ENCODE results near the gene S1PR2. TPM values are rescaled to one million over a fixed set of nuclear protein-coding genes. Genes with fewer than 3 reads are reported as not detected.

S1PR2 gene
- total RNA-seq, 4 donors from 2014 or later = 1.6 to 6.1 (median 3.3) TPM

DNA sequence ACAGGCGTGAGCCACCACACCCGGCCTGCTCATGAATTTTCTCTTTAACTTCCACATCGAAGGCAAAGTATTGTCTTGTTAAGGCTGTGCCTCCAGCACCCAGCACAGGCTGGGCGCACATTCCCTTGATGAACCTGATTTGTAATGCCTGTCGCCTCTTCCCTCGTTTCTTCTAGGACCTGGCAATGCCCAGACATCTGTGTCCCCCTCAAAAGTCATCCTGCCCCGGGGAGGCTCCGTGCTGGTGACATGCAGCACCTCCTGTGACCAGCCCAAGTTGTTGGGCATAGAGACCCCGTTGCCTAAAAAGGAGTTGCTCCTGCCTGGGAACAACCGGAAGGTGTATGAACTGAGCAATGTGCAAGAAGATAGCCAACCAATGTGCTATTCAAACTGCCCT lies 43.5 kb upstream of the S1PR2 start:
- DNase-seq = no peak
- TF ChIP-seq, protein P1, sequence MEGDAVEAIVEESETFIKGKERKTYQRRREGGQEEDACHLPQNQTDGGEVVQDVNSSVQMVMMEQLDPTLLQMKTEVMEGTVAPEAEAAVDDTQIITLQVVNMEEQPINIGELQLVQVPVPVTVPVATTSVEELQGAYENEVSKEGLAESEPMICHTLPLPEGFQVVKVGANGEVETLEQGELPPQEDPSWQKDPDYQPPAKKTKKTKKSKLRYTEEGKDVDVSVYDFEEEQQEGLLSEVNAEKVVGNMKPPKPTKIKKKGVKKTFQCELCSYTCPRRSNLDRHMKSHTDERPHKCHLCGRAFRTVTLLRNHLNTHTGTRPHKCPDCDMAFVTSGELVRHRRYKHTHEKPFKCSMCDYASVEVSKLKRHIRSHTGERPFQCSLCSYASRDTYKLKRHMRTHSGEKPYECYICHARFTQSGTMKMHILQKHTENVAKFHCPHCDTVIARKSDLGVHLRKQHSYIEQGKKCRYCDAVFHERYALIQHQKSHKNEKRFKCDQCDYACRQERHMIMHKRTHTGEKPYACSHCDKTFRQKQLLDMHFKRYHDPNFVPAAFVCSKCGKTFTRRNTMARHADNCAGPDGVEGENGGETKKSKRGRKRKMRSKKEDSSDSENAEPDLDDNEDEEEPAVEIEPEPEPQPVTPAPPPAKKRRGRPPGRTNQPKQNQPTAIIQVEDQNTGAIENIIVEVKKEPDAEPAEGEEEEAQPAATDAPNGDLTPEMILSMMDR (IDR thresholded peaks at IDR 0.05) = no peak
- TF ChIP-seq POLR2A (IDR thresholded peaks at IDR 0.05) = no peak
- peaks cover 18 to 54% (median 20%) of the 10 kb centered on the region in 3 donors for H3K4me1 ChIP-seq
- WGBS, 2 donors = 87 to 93% methylated on average over 6 to 8 of the region's 10 CpGs
- H3K27me3 ChIP-seq = peaks cover 0 to 17% (median 0%) of the 10 kb centered on the region in 4 donors
- no peak overlapping the region for H3K4me3 ChIP-seq
- intact Hi-C loops (cut with DNase I) = no loop called here
- peaks cover 0 to 35% (median 0%) of the 10 kb centered on the region in 3 donors for H3K36me3 ChIP-seq
- no peak overlapping the region for H3K27ac ChIP-seq
- H3K9me3 ChIP-seq = no peaks in the 10 kb centered on the region

DNA sequence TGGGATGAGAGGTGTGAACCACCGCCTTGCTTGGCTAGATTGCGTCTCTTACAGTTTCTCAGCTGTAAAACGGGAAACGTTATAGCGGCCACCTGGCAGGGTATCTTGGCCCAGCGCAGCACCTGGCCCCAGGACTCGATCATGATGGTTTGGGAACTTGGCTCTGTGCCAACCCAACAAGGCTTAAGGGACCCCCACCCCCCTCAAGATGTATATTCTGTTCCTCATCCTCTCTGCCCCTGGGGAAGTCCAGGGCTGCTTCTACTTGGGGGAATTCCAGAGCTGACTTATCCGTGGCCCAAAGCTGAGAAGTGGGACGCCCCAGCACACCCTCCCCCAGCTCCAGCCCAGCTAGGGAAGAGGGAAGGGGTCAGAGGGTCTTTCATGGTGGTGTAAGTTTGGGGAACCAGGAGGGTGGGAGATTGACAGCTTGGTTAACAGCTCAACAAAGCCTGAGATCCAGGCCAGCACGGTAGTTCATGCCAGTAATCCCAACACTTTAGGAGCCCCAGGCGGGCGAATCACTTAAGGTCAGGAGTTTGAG lies 40.5 kb upstream of the S1PR2 start:
- Histone ChIP-seq H3K27ac (peak overlapping the region; percentile 76 to 93 (median 84)), H3K36me3 (peaks cover 0 to 12% (median 0%) of the 10 kb centered on the region in 3 donors), H3K4me1 (peaks cover 21 to 67% (median 21%) of the 10 kb centered on the region in 3 donors), H3K4me3 (peak overlapping the region; percentile 27 to 67 (median 48)), H3K27me3 (peaks cover 0 to 18% (median 0%) of the 10 kb centered on the region in 4 donors), H3K9me3 (no peaks in the 10 kb centered on the region)
- WGBS, 2 donors = 25 to 46% methylated on average over 3 to 10 of the region's 12 CpGs
- no peak for DNase-seq
- intact Hi-C loops (cut with DNase I) = no loop called here
- TF ChIP-seq, protein P1 (IDR thresholded peaks at IDR 0.05) = no peak
- TF ChIP-seq POLR2A (IDR thresholded peaks at IDR 0.05) = no peak

DNA sequence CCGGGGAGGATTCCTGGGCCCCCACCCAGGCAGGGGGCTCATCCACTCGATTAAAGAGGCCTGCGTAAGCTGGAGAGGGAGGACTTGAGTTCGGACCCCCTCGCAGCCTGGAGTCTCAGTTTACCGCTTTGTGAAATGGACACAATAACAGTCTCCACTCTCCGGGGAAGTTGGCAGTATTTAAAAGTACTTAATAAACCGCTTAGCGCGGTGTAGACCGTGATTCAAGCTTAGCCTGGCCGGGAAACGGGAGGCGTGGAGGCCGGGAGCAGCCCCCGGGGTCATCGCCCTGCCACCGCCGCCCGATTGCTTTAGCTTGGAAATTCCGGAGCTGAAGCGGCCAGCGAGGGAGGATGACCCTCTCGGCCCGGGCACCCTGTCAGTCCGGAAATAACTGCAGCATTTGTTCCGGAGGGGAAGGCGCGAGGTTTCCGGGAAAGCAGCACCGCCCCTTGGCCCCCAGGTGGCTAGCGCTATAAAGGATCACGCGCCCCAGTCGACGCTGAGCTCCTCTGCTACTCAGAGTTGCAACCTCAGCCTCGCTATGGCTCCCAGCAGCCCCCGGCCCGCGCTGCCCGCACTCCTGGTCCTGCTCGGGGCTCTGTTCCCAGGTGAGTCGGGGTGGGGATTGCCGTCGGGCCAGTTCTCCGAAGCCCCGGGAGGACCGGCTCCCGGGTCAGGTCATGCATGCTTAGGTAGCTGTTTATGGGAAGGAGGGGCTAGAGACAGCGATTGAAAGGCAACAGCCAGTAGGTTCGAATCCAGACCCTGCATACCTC lies 39.7 kb upstream of the S1PR2 start, which contains the start of gene ICAM1:
ICAM1 (plus strand) TSS at position 505 of the 779 bp plus-strand sequence; CDS start at position 545, 40 bp downstream.
- TF ChIP-seq, protein P1 (IDR thresholded peaks at IDR 0.05) = peak in 4 of 6 experiments; percentile 22 to 39 (median 25)
- TF ChIP-seq POLR2A (IDR thresholded peaks at IDR 0.05) = peak in 2 of 4 donors; percentile 75 to 85
- Histone ChIP-seq H3K27ac (peak within 1 kb of the TSS; percentile 76 to 93 (median 84)), H3K9me3 (no peaks in the 10 kb centered on the region), H3K27me3 (peaks cover 0 to 18% (median 0%) of the 10 kb centered on the region in 4 donors), H3K4me3 (peak within 1 kb of the TSS; percentile 27 to 67 (median 48)), H3K36me3 (peaks cover 0 to 12% (median 0%) of the 10 kb centered on the region in 3 donors), H3K4me1 (peaks cover 21 to 67% (median 21%) of the 10 kb centered on the region in 3 donors)
- intact Hi-C loops (cut with DNase I) = no loop called here
- DNase-seq = no peak
- WGBS, 2 donors = 0 to 5% methylated on average over 5 to 16 of the region's 51 CpGs

DNA sequence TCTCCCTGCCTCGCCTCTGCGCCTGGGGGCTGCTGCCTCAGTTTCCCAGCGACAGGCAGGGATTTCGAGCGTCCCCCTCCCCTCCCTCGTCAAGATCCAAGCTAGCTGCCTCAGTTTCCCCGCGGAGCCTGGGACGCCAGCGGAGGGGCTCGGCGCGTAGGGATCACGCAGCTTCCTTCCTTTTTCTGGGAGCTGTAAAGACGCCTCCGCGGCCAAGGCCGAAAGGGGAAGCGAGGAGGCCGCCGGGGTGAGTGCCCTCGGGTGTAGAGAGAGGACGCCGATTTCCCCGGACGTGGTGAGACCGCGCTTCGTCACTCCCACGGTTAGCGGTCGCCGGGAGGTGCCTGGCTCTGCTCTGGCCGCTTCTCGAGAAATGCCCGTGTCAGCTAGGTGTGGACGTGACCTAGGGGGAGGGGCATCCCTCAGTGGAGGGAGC lies 39.1 kb upstream of the S1PR2 start:
- peak overlapping the region; percentile 76 to 93 (median 84) for H3K27ac ChIP-seq
- intact Hi-C loops (cut with DNase I) = no loop called here
- TF ChIP-seq, protein P1 (IDR thresholded peaks at IDR 0.05) = no peak
- peak in 1 of 4 donors; percentile 5 for TF ChIP-seq POLR2A (IDR thresholded peaks at IDR 0.05)
- DNase-seq = no peak
- H3K4me1 ChIP-seq = peaks cover 21 to 66% (median 21%) of the 10 kb centered on the region in 3 donors
- WGBS, 2 donors = no CpG with 5 or more reads among the region's 37 CpGs
- H3K9me3 ChIP-seq = no peaks in the 10 kb centered on the region
- peaks cover 0 to 18% (median 0%) of the 10 kb centered on the region in 4 donors for H3K27me3 ChIP-seq
- H3K36me3 ChIP-seq = peaks cover 0 to 10% (median 0%) of the 10 kb centered on the region in 3 donors
- H3K4me3 ChIP-seq = peak overlapping the region; percentile 27 to 67 (median 48)

Measured in esophagus squamous epithelium (tissue), 5 donors.